NCI-H748 treated with DMSO at 0.1 percent for 48 hours (cell line): Measurements from ENCODE around the gene CDC42SE2.
A peak's percentile ranks its signal among the peaks of the same experiment; 100 is the strongest.

ENCODE experiments used
- DNase-seq: peaks from one replicate; lab custom pipeline; 2025; lab: John Stamatoyannopoulos, UW

CDC42SE2 gene, protein sequence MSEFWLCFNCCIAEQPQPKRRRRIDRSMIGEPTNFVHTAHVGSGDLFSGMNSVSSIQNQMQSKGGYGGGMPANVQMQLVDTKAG

DNA sequence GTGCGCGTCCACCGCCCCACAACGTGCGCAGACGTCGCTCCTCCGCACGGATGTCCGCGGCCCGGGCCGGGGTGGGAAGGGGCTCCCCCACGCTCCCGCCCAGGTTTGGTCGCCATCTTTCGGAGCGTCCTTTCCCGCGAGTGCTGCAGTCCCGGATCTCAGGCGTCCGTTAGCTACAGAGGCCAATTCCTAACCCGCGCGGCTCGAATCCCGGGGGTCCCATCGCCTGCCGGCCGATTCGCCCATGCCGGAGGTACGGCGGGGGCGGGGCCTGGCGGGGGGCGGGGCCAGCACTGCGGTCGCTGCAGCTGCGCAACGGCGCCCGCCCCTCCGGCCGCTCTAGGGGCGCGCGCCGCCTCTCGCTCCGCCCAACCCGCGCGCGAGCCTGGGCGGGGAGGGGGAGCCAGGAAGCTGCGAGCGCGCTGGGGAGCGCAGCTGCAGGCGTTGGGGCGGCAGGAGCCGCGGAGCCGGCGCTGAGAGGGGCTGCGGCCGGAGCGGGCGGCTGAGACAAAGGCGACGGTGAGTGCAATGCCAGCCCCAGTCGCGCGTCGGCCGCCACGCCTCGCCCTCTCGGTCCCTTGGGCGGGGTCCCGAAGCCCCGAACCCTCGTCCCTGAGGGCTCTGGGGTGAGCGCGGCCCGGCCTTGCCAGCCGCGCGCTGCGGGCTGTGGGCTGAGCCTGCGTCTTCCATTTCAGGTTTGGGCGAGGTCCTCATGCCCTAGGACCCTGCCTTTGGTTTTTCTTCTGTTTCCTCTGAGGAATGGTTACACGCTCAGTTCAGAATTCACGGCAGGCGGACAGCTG is at the start of gene CDC42SE2:
TSS of gene CDC42SE2 (plus strand) at position 406 of the 803 bp plus-strand sequence. CDS start 95,441 bp downstream, outside the sequence.
- peak; percentile 73 for DNase-seq

DNA sequence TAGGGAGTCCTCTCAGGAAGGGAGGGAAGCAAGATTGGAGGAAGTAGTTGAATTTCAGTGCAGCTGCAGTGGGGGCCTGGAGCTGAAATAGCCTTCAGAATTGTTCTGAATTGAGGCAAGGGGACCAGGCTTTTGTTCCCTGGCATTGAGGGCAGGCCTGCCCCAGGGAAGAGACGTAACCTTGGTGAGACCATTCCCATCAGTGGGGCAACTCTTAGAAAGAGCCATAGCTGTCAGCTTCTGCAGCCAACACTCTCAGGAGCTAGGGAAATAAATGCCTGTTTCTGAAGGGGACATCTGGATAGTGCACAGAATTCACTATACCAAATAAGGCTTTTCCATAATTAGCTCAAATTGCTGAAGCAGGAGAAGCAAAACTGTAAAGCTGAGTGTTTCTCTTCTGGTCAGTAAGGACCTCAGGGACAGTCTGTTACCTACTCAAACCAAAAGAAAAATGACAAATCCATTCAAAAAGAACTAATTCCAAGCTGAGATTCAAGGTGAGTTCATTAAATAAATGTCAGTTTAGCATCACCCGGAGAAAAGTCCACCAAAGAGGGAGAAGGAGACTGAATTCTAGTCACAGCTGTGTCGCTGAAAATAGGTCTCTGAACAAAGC is 49.1 kb upstream of the CDC42SE2 start:
- no peak for DNase-seq

DNA sequence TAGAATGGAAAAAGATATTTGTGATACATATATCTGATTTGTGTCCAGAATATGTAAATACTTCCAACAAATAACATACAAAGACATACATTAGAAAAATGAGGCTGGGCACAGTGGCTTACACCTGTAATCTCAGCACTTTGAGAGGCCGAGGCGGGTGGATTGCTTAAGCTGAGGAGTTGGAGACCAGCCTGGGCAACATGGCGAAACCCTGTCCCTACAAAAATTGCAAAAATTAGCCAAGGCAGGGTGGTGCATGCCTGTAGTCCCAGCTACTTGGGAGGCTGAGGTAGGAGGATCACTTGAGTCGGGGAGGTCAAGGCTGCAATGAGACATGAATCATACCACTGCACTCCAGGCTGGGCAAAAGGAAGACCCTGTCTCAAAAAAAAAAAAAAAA is 46.1 kb upstream of the CDC42SE2 start:
- no peak for DNase-seq

DNA sequence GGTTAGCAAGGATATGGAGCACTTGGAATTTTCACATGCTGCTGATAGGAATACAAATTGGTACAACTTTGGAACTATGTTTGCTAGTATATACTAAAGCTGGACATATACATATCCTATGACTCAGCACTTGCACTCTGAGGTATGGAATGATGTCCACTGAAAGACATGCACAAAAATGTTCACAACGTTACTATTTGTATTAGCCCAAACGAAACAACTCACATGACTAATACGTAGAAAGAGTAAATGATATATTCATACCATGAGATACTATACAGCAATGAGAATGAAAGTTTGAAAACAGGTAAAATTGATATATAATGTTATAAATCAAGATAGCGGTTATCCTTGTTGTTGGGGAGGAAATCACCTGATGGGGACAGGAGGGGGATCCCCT is 45.5 kb upstream of the CDC42SE2 start:
- DNase-seq = no peak

DNA sequence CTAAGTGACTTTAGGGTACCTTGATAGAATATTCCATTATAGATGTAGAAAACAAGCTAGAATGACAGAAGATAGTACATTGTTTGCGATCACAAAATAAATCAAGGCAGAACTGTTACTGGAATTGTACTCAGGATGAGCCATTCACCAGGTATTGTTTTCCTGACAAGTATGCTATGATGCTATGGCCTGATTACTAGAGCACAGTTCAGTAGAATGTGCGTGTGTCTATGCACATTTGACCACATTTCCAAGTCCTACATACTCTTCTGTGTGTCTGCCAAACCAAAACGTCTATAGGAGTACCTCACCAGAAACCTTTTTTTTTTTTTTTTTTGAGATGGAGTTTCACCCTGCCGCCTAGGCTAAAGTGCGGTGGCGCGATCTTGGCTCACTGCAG is 43.3 kb upstream of the CDC42SE2 start:
- DNase-seq = no peak

DNA sequence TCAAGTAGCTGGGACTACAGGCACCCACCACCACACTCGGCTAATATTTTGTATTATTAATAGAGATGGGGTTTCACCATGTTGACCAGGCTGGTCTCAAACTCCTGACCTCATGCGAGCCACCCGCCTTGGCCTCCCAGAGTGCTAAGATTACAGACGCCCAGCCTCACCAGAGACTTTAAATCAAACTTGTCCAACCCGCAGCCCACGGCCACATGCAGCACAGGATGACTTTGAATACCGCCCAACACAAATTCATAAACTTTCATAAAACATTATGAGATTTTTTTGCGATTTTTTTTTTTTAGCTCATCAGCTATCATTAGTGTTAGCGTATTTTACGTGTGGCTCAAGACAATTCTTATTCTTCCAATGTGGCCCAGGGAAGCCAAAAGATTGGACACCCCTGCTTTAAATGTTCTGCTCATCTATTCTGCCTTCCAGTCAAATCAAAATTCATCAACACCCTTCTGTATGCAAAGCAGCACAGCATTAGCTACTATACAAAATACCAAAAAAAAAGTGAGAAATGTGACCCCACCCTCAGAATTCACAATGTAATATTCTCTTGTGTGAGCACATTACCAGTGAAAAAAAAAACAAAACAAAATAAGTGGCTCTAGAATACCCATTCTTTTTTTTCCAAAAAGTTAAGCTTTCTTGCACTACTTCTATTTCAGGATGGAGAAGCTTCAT is 42.7 kb upstream of the CDC42SE2 start:
- DNase-seq = no peak

DNA sequence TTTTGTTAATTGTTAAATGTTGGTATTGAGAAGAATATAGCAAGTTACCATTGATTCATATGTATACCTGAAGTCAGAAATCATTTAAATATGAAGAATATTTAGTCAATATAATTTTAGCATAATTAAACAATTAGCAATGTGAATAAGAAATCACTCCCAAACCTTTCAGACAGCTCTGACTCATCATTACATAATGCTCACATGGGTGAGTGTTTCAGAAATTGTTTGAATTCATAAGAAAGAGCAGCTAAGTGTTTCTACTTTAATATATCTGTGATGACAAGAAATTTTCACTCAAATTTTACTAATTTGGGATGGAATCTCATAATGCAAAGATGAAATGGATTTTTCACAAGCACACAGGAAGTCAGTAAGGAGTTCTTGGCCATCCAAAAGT is 42.0 kb upstream of the CDC42SE2 start:
- no peak for DNase-seq

DNA sequence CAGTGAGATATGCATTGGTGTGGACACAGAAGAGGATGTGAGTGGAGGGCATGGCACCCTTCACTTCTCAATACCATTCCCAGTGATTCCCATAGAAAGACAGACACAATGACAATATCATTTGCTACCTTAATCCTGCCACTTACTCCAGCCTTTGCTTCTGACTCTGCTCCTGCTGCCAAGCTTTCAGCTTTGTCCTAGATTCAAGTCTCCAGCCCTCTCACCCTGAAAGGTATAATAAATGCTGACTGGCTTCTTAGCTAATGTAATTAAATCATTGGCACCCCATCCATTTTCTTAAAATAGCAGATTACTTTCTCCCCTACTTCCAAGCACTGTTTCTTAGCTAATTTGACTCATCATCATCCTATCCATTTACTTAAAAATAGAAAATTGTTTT is 41.1 kb upstream of the CDC42SE2 start:
- no peak for DNase-seq

DNA sequence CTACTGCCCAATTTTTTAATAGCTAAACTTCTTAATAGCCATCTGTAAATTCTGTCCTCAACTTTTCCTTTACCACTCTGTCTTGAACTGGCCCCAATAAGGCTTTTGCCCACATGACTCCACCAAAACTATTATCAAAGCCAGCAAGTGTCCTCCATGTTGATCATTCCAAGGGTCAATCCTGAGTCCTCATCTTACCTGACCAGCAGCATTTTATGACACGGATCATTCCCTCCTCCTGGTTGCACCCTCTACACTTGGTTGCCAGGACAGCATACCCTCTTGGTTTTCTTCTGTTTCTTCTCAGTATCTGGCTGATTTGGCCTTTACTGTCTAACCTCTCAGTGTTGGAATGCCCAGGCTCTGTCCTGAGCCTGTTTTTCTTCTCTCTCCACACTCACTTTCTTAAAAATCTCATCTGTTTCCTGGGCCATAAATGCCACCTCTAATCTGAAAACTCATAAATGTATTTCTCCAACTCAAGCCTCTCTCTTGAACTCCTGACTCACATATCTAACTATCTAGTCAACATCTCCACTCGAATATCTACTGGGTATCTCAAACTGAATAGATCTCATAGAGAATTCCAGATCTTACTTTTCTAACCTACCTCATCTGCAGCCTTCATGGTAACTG is 40.0 kb upstream of the CDC42SE2 start:
- no peak for DNase-seq

DNA sequence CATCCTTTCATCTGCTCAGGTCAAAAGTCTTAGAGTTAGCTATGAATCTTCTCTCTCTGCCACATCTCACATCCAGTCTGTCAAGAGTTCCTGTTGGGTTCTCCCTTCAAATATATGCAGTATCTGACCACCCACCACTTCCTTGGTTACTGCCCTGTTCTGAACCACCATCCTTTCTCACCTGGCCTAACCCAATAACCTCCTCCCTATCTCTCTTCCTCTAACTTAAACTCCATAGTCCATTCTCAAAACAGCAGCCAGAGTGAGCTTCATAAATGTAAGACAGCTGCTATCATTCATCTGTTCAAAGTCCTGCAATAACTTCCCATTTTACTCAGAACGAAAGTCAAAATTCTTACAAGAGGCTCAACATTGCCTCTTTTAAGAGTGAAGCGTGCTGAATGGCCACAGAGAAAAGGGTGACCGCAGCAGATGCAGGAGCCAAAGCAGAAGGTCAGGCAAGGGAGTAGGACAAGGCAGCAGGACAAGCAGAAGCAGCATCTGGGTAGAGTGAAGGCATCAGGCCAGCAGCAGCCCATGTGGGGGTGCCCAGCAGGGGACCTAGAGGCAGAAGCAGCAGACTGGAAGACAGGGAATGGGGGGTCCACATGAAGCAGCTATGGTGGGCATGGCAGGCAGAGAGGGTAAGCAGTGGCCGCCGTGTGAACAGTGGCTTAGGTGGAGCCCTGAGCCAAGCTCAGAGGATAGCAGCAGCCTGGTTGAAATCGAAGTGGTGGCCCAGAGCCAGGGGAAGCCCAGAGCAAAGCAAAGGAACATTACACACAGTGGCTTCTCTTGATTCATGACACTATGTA is 39.3 kb upstream of the CDC42SE2 start:
- no peak for DNase-seq

DNA sequence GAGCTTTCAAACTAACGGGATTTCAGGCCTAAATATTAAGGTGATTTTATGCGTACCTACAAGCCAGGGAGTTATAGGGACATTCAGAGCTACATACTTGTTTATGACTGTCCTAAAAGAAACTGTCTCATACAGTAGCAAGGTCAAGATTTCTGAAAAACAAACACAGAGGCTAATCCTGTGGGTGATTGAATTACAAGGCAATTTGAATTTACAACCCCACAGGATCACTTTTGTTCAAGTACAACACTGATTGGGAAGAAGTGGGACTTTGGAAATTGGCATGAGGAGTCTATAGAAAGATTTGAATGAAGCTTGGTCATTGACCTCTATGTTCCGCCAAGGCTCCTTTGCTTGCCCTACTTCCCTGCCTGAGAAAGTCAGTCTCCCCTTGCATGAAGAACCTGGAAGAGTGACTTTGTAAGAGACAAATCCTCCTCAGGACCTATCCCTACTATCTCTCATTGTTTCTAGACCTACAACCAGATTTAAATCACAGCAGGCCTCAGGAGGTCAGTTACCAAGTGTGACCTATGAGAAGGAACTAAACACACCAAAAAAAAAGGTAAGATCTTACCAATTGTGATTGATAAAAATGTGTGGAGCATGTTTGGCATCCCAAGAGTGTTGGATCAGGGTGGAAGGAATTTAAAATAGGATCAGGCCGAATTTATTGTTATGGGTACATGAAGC is 38.4 kb upstream of the CDC42SE2 start:
- no peak for DNase-seq

DNA sequence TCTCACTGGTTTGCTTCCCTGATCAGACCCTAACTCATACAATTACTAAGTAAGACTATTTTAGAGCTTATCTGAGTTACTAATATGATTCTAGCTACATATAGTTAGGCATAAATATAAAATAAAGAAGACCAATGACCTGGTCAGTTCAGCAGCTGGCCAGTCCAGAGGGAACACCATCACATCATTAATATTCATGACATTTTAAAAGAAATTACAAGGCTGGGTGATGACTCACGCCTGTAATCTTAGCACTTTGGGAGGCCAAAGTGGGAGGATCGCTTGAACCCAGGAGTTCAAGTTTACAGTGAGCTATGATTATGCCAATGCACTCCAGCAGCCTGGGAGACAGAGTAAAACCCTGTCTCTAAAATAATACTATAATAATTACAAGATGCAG is 37.0 kb upstream of the CDC42SE2 start:
- DNase-seq = no peak

DNA sequence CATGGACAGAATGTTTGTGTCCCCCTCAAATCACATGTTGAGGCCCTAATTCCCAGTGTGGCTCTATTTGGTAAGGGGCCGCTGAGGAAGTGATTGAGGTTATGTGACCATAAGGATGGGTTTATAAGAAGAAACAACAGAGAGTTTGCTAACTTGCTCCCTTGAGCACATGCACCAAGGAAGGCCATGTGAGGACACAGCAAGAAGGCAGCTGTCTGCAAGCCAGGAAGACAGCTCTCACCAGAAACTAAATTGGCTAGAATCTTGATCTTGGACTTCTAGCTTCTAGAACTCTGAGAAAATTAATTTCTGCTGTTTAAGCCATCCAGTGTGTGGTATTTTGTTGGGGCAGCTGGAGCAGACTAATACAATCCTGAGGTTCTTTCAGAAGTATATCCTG is 35.2 kb upstream of the CDC42SE2 start:
- DNase-seq = no peak

DNA sequence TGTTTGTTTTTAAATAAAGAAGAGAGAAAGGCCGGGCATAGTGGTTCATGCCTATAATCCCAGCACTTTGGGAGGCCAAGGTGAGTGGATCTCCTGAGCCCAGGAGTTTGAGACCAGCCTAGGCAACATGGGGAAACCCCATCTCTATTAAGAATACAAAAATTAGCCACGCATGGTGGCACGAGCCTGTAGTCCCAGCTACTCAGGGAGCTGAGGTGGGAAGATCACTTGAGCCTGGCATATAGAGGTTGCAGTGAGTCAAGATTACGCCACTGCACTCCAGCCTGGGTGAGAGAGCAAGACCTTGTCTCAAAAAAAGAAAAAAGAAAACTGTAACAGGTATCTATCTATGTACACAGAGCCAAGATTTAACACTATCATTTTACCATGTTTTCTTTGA is 34.2 kb upstream of the CDC42SE2 start:
- DNase-seq = no peak

DNA sequence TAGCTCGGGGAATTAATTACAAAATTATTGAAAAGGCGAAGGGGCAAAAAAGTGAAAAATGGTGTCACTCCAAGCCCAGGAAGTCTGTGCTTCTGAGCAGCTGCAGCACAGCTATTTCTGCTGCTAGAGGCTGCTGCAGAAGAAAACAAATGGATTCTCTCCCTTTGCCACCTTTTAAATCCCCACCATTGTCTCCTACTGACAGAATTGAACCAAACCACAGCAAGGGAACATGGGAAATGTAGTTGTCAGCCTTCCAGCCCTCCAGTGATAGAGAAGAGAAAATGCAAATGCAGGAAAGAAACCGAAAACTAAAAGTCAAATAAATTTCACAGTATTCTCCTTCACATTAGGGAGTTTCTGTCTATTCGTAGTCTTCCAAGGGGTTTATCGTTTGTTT is 33.4 kb upstream of the CDC42SE2 start:
- DNase-seq = no peak

DNA sequence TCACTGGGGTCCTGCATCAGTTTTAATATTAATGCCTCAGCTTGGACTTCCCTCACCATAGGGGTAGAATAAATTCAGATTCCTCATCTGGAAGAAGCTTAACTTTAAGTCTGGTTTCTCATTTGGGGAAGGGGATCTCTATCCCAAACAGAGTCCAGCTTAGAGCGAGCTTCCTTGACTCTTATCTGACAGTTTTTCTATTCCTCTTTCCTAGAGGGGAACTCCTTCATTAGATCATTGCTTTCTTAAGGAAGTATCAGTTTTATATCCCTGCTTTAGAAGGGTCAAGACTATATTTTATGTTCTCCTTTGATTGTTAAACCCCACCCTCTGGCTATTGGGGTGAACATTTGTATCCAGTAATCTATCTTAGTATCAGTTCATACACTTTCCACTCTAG is 24.2 kb upstream of the CDC42SE2 start:
- no peak for DNase-seq

DNA sequence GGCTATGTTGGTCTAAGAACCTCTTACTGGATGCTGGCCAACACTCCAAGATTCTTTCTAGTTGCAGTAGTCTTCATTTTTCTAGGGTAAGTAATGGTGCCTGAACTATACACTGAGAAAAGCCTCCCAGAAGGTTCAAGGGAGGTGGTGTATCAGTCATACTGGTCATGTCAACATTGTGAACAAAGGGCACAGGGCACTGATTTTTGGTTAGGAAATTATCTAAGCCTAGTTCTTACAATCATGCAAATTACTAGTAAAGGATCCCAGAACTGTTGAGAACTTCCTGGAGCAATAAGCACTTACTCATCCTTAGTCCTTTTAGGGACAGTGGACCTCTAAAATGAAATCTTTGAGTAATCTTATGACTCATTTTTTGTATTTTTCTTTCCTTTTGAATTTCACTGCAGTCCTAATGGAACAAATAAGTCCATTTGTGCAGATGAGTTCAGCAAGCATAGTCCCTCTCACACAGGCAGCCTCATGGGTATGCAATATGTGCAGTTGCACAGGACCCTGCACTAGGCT is 21.1 kb upstream of the CDC42SE2 start:
- no peak for DNase-seq

DNA sequence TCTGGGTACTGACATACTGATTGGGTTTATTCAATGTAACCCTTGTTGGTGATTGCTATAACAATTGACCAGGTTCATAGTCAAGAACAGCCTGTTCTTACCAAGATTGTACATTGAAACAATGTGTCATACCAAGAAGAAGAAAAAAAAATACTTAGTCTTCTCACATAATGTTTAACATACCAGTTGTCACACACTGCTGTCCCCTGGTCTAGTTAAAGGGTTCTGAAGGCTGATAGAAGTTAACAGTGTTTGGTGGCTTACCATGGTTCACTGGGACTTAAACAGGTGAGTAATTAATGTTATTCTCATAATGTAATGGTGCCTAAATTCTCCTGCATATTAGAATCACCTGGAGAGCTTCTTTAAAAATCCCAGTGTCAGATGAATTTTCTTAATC is 18.5 kb upstream of the CDC42SE2 start:
- DNase-seq = no peak

DNA sequence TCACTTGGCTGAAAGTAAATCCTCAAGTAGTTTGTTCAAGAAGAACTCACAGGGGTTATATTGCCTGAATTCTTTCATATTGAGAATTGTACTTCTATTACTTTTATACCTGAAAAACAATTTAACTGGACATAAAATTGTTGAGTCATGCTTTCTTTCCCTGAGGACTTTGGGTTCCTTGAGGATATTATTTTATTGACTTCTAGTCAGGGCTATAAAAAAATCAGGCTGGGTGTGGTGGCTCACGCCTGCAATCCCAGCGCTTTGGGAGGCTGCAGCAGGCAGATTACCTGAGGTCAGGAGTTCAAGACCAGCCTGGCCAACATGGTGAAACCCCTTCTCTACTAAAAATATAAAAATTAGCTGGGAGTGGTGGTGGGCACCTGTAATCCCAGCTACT is 17.9 kb upstream of the CDC42SE2 start:
- DNase-seq = no peak

DNA sequence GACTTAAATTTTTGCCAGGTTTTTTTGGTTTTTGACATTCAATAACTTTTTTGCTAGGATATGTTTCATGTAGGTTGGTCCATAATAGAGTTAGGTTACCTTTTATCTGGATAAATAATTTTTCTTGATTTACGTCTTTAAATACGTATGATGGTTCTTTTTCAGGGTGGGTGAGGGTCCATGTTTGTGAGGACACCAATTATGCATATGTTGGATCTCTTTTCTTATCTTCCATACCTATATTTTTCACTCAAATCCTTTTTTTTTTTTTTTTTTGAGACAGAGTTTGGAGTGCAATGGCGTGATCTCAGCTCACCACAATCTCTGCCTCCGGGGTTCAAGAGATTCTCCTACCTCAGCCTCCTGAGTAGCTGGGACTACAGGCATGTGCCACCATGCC is 17.3 kb upstream of the CDC42SE2 start:
- DNase-seq = no peak
